CD14-positive monocyte (primary cell): ENCODE data around the gene ECSCR. TPM values are rescaled to one million over a fixed set of nuclear protein-coding genes. Genes with fewer than 3 reads are reported as not detected.

Source experiments
- DNase-seq, 3 donors: peaks; one replicate each; pipeline ENCODE4 v3.0.0-alpha.2; 2011 to 2022
- H2AFZ ChIP-seq: 2 replicates; pipeline ENCODE4 v1.6.0; 2012; ENCODE audit warnings: mild to moderate bottlenecking, low read depth, low read length, inconsistent platforms; ENCODE audit not compliant: insufficient read depth, poor library complexity, severe bottlenecking
- H3K27ac ChIP-seq, 2 donors: 1 replicate in 1 of 2; 2 replicates in 1 of 2; pipeline ENCODE4 v1.5.1; 2012 to 2013; ENCODE audit warnings: low read length in 2 of 2, control low read depth in 1 of 2, inconsistent platforms in 1 of 2, low read depth in 1 of 2, mild to moderate bottlenecking in 1 of 2
- H3K27me3 ChIP-seq, 2 donors: one replicate each; pipeline versions ENCODE4 v1.6.0 to v1.6.1; 2011 to 2013; ENCODE audit warnings: low read length in 2 of 2; ENCODE audit not compliant: control insufficient read depth in 2 of 2, insufficient read depth in 2 of 2
- H3K36me3 ChIP-seq, 2 donors: replicated peaks in 1 of 2; 1 replicate in 1 of 2; 2 replicates in 1 of 2; pipeline versions ENCODE4 v1.5.1 to v1.6.1; 2012 to 2013; ENCODE audit warnings: low read length in 2 of 2, control low read depth in 1 of 2, inconsistent platforms in 1 of 2, mild to moderate bottlenecking in 1 of 2; ENCODE audit not compliant: insufficient read depth in 2 of 2, control insufficient read depth in 1 of 2
- H3K4me1 ChIP-seq, 2 donors: 1 replicate in 1 of 2; 2 replicates in 1 of 2; pipeline versions ENCODE4 v1.5.1 to v1.6.1; 2012 to 2013; ENCODE audit warnings: low read length in 2 of 2, control low read depth in 1 of 2, inconsistent platforms in 1 of 2, mild to moderate bottlenecking in 1 of 2, moderate library complexity in 1 of 2; ENCODE audit not compliant: insufficient read depth in 2 of 2, control insufficient read depth in 1 of 2
- H3K4me2 ChIP-seq: replicated peaks from 2 replicates; pipeline ENCODE3; 2012; ENCODE audit warnings: low read length, moderate library complexity, mild to moderate bottlenecking; ENCODE audit not compliant: poor library complexity, severe bottlenecking; ENCODE audit errors: extremely low read depth
- H3K4me3 ChIP-seq, 3 experiments: fragments of 200-600 bp in 1 of 3; sonication (generic) in 1 of 3; replicated peaks in 1 of 3; 1 replicate in 2 of 3; 2 replicates in 1 of 3; pipeline ENCODE4 v1.5.1; 2011 to 2013; ENCODE audit warnings: low read length in 3 of 3, mild to moderate bottlenecking in 3 of 3, control low read depth in 2 of 3, low read depth in 2 of 3, inconsistent platforms in 1 of 3, moderate library complexity in 1 of 3
- H3K79me2 ChIP-seq: 2 replicates; pipeline ENCODE4 v1.6.0; 2012; ENCODE audit warnings: mild to moderate bottlenecking, control low read depth, inconsistent platforms, low read length, moderate library complexity; ENCODE audit not compliant: insufficient read depth
- H3K9ac ChIP-seq: 2 replicates; pipeline ENCODE4 v1.6.0; 2017; ENCODE audit warnings: low read length, mild to moderate bottlenecking; ENCODE audit not compliant: insufficient read depth, poor library complexity, severe bottlenecking
- H3K9me3 ChIP-seq, 2 donors: replicated peaks in 1 of 2; 1 replicate in 1 of 2; 2 replicates in 1 of 2; pipeline versions ENCODE4 v1.5.1 to v1.6.1; 2012 to 2013; ENCODE audit warnings: low read length in 2 of 2, control low read depth in 1 of 2; ENCODE audit not compliant: control insufficient read depth in 1 of 2, insufficient read depth in 1 of 2
- H4K20me1 ChIP-seq: 2 replicates; pipeline ENCODE4 v1.6.0; 2012; ENCODE audit warnings: mild to moderate bottlenecking, low read length, control low read depth, moderate library complexity; ENCODE audit not compliant: insufficient read depth
- H3K27ac Mint-ChIP-seq, 7 donors: one replicate each; pipeline ENCODE4 v1.8.0; 2020; ENCODE audit warnings: mild to moderate bottlenecking in 7 of 7, mixed read lengths in 7 of 7, moderate library complexity in 6 of 7, inconsistent platforms in 2 of 7
- H3K27me3 Mint-ChIP-seq, 3 donors: one replicate each; pipeline ENCODE4 v1.8.0; 2021 to 2022; ENCODE audit warnings: low read depth in 3 of 3, mild to moderate bottlenecking in 3 of 3, mixed read lengths in 3 of 3, moderate library complexity in 3 of 3, inconsistent platforms in 1 of 3
- H3K36me3 Mint-ChIP-seq, 2 donors: one replicate each; pipeline ENCODE4 v1.8.0; 2020; ENCODE audit warnings: mixed read lengths in 2 of 2, inconsistent platforms in 1 of 2, mild to moderate bottlenecking in 1 of 2
- H3K4me1 Mint-ChIP-seq: one replicate; pipeline ENCODE4 v1.8.0; 2020; ENCODE audit warnings: mild to moderate bottlenecking, mixed read lengths
- H3K4me3 Mint-ChIP-seq, 2 donors: one replicate each; pipeline ENCODE4 v1.8.0; 2020; ENCODE audit warnings: mild to moderate bottlenecking in 2 of 2, mixed read lengths in 2 of 2, moderate library complexity in 1 of 2
- H3K9me3 Mint-ChIP-seq, 7 donors: one replicate each; pipeline ENCODE4 v1.8.0; 2020 to 2022; ENCODE audit warnings: mixed read lengths in 7 of 7, mild to moderate bottlenecking in 6 of 7, moderate library complexity in 6 of 7, inconsistent platforms in 2 of 7
- CTCF ChIP-seq: fragments of 200-600 bp; IDR thresholded peaks from one replicate; pipeline ENCODE4 v1.8.0; 2022; ENCODE audit warnings: antibody characterized with exemption, mild to moderate bottlenecking
- WGBS: methylation state at CpG from one replicate; pipeline ENCODE4 v1.1.5; 2013; ENCODE audit warnings: missing lambda C conversion rate; ENCODE audit not compliant: insufficient coverage; 5-methylcytosine and 5-hydroxymethylcytosine counted together
- intact Hi-C, 2 donors: fragments of 100-400 bp; cut with micrococcal nuclease; formaldehyde crosslinking; loops; one replicate each; pipeline versions ENCODE4 v1.15.0 to v1.15.1; 2023
- polyA plus RNA-seq, 3 donors: library from polyadenylated mRNA; depleted of rRNA in 1 of 3; unstranded in 2 of 3; stranded (reverse) in 1 of 3; fragments of 300-500 nt in 2 of 3; fragments of >200 nt in 1 of 3; fragmentation: Illumina TruSeq in 2 of 3; gene quantifications; 1 replicate in 2 of 3; 2 replicates in 1 of 3; pipeline ENCODE4 v1.2.3, GENCODE V29; 2012 to 2021

The ECSCR gene
- polyA plus RNA-seq, 3 donors: not detected

- H3K9me3 ChIP-seq: no peaks in the 10 kb centered on the region
- Mint-ChIP-seq H3K27me3 (no peaks in the 10 kb centered on the region), H3K4me1 (no peaks in the 10 kb centered on the region), H3K27ac (no peak overlapping the region), H3K4me3 (no peak overlapping the region), H3K9me3 (no peaks in the 10 kb centered on the region), H3K36me3 (peaks cover 0 to 4% of the 10 kb centered on the region in 2 donors)
- no peaks in the 10 kb centered on the region for H3K79me2 ChIP-seq
- intact Hi-C loops: no loop called here
- H3K4me1 ChIP-seq: no peaks in the 10 kb centered on the region
- H4K20me1 ChIP-seq: no peaks in the 10 kb centered on the region
- no peak overlapping the region for H3K9ac ChIP-seq
- H3K4me3 ChIP-seq: no peak overlapping the region
- no peak overlapping the region for H2AFZ ChIP-seq
- no peaks in the 10 kb centered on the region for H3K27me3 ChIP-seq
- H3K36me3 ChIP-seq: no peaks in the 10 kb centered on the region
- TF ChIP-seq CTCF: no peak
- H3K4me2 ChIP-seq: no peak overlapping the region
- DNase-seq: no peak
- H3K27ac ChIP-seq: no peak overlapping the region
- WGBS: no CpG with 5 or more reads among the region's 2 CpGs
Measured at GRCh38 chr5:139430015-139430414, 32.5 kb downstream of the ECSCR start.

GRCh38 chr5:139426203-139426885 is 36.2 kb downstream of the ECSCR start:
- H3K4me3 ChIP-seq: no peak overlapping the region
- intact Hi-C loops: no loop called here
- 83% methylated on average over 5 of the region's 8 CpGs for WGBS
- no peaks in the 10 kb centered on the region for H3K4me1 ChIP-seq
- no peaks in the 10 kb centered on the region for H3K79me2 ChIP-seq
- no peak overlapping the region for H3K27ac ChIP-seq
- H4K20me1 ChIP-seq: no peaks in the 10 kb centered on the region
- no peak for DNase-seq
- no peak for TF ChIP-seq CTCF
- no peak overlapping the region for H3K4me2 ChIP-seq
- no peaks in the 10 kb centered on the region for H3K9me3 Mint-ChIP-seq
- H3K27me3 ChIP-seq: no peaks in the 10 kb centered on the region
- no peaks in the 10 kb centered on the region for H3K36me3 ChIP-seq
- H3K27me3 Mint-ChIP-seq: no peaks in the 10 kb centered on the region
- H3K36me3 Mint-ChIP-seq: peaks cover 0 to 8% of the 10 kb centered on the region in 2 donors
- H3K4me3 Mint-ChIP-seq: no peak overlapping the region
- H3K9ac ChIP-seq: no peak overlapping the region
- no peak overlapping the region for H2AFZ ChIP-seq
- H3K27ac Mint-ChIP-seq: no peak overlapping the region
- H3K4me1 Mint-ChIP-seq: peaks cover 4% of the 10 kb centered on the region
- H3K9me3 ChIP-seq: no peaks in the 10 kb centered on the region
